Erythroblast (primary cell): ENCODE data around the gene FRMD4A.

ENCODE experiments used
- GATA1 ChIP-seq: IDR thresholded peaks from 2 replicates; pipeline ENCODE4 v1.6.1; 2011; ENCODE audit warnings: low read depth, mild to moderate bottlenecking, control low read depth, low read length, moderate library complexity
- POLR2A ChIP-seq: IDR thresholded peaks from 2 replicates; pipeline ENCODE4 v1.6.1; 2011; ENCODE audit warnings: mild to moderate bottlenecking, low read length

- no peak for TF ChIP-seq POLR2A
- TF ChIP-seq GATA1, result no peak
These were observed 1.6 kb downstream of the FRMD4A start for GRCh38 chr10:14328881-14329672.
